Smooth muscle cell (in vitro differentiated cells): ENCODE measurements around the gene CKB. TPM values are rescaled to one million over a fixed set of nuclear protein-coding genes. Genes with fewer than 3 reads are reported as not detected.
A peak's percentile ranks its signal among the peaks of the same experiment; 100 is the strongest.

Source experiments
- DNase-seq: peaks from one replicate; lab custom pipeline; 2025; ENCODE audit not compliant: unreplicated experiment; lab: John Stamatoyannopoulos, UW
- H2AFZ ChIP-seq: fragments of 200-600 bp; sonication (generic); 2 replicates; pipeline ENCODE4 v1.6.0; 2016; ENCODE audit warnings: antibody characterized with exemption, low read depth, mild to moderate bottlenecking
- H3F3A ChIP-seq: fragments of 200-600 bp; sonication (generic); 2 replicates; pipeline ENCODE4 v1.6.0; 2017; ENCODE audit warnings: antibody characterized with exemption, low read depth
- H3K27ac ChIP-seq: fragments of 200-600 bp; sonication (generic); 2 replicates; pipeline ENCODE4 v1.5.1; 2016; ENCODE audit warnings: low read depth, mild to moderate bottlenecking
- H3K27me3 ChIP-seq: fragments of 200-600 bp; sonication (generic); 2 replicates; pipeline ENCODE4 v1.6.1; 2016; ENCODE audit warnings: low read depth, mild to moderate bottlenecking
- H3K36me3 ChIP-seq: fragments of 200-600 bp; sonication (generic); 2 replicates; pipeline ENCODE4 v1.5.1; 2016; ENCODE audit warnings: low read depth
- H3K4me1 ChIP-seq: fragments of 200-600 bp; sonication (generic); 2 replicates; pipeline ENCODE4 v1.5.1; 2016; ENCODE audit warnings: low read depth
- H3K4me2 ChIP-seq: fragments of 200-600 bp; sonication (generic); 2 replicates; pipeline ENCODE4 v1.6.0; 2016; ENCODE audit warnings: mild to moderate bottlenecking
- H3K4me3 ChIP-seq: fragments of 200-600 bp; sonication (generic); 2 replicates; pipeline ENCODE4 v1.5.1; 2016; ENCODE audit warnings: mild to moderate bottlenecking
- H3K79me2 ChIP-seq: fragments of 200-600 bp; sonication (generic); 2 replicates; pipeline ENCODE4 v1.6.0; 2016; ENCODE audit warnings: low read depth, mild to moderate bottlenecking
- H3K9ac ChIP-seq: fragments of 200-600 bp; sonication (generic); 2 replicates; pipeline ENCODE4 v1.6.0; 2016; ENCODE audit warnings: low read depth
- H3K9me3 ChIP-seq: fragments of 200-600 bp; sonication (generic); replicated peaks from 2 replicates; pipeline ENCODE4 v1.5.1; 2016; ENCODE audit warnings: low read depth
- H4K20me1 ChIP-seq: fragments of 200-600 bp; sonication (generic); 2 replicates; pipeline ENCODE4 v1.6.0; 2016; ENCODE audit warnings: low read depth
- CTCF ChIP-seq: fragments of 200-600 bp; sonication (generic); IDR thresholded peaks from 2 replicates; pipeline ENCODE4 v1.5.1; 2017; ENCODE audit warnings: borderline replicate concordance, mild to moderate bottlenecking, antibody characterized with exemption; ENCODE audit not compliant: insufficient read depth, poor library complexity, severe bottlenecking
- WGBS: methylation state at CpG from one replicate; pipeline ENCODE4 v1.1.7; 2016; ENCODE audit warnings: low lambda C conversion rate; 5-methylcytosine and 5-hydroxymethylcytosine counted together
- polyA plus RNA-seq: library from polyadenylated mRNA; unstranded; fragments of >200 nt; fragmentation: Nextera tagmentation; extraction: Ambion mirVana; gene quantifications from 2 replicates; pipeline ENCODE4 v1.2.1, GENCODE V29; 2016
- total RNA-seq: library from RNA; depleted of rRNA; stranded (reverse); fragments of >200 nt; gene quantifications from 2 replicates; pipeline ENCODE4 v1.2.3, GENCODE V29; 2014

CKB gene
- total and polyA plus RNA-seq, 2 experiments from 2014 or later = 25.7 to 62.9 TPM

- H3K4me2 ChIP-seq = no peak overlapping the region
- H3K9ac ChIP-seq = no peak overlapping the region
- no peaks in the 10 kb centered on the region for H3K9me3 ChIP-seq
- H3K79me2 ChIP-seq = no peaks in the 10 kb centered on the region
- peaks cover 17% of the 10 kb centered on the region for H3K4me1 ChIP-seq
- H3K36me3 ChIP-seq = no peaks in the 10 kb centered on the region
- no peak overlapping the region for H2AFZ ChIP-seq
- no peak for DNase-seq
- TF ChIP-seq CTCF = no peak
- no peak overlapping the region for H3K4me3 ChIP-seq
- WGBS = 78% methylated on average over 13 of the region's 13 CpGs
- no peak overlapping the region for H3K27ac ChIP-seq
- peaks cover 19% of the 10 kb centered on the region for H3K27me3 ChIP-seq
- H4K20me1 ChIP-seq = peaks cover 6% of the 10 kb centered on the region
- no peaks in the 10 kb centered on the region for H3F3A ChIP-seq
Measured at GRCh38 chr14:103519043-103519836, 3.4 kb downstream of the CKB start.

- H3K4me1 ChIP-seq = peaks cover 17% of the 10 kb centered on the region
- no peaks in the 10 kb centered on the region for H3F3A ChIP-seq
- no peak overlapping the region for H3K4me2 ChIP-seq
- no peak overlapping the region for H3K4me3 ChIP-seq
- no peak overlapping the region for H3K27ac ChIP-seq
- H3K27me3 ChIP-seq = peaks cover 16% of the 10 kb centered on the region
- no peak for DNase-seq
- peaks cover 6% of the 10 kb centered on the region for H4K20me1 ChIP-seq
- H3K9ac ChIP-seq = no peak overlapping the region
- H3K9me3 ChIP-seq = no peaks in the 10 kb centered on the region
- H2AFZ ChIP-seq = no peak overlapping the region
- TF ChIP-seq CTCF = peak; percentile 74
- no peaks in the 10 kb centered on the region for H3K79me2 ChIP-seq
- WGBS = 58% methylated on average over 9 of the region's 9 CpGs
- no peaks in the 10 kb centered on the region for H3K36me3 ChIP-seq
Measured at GRCh38 chr14:103518422-103519042, 4.1 kb downstream of the CKB start.

DNA sequence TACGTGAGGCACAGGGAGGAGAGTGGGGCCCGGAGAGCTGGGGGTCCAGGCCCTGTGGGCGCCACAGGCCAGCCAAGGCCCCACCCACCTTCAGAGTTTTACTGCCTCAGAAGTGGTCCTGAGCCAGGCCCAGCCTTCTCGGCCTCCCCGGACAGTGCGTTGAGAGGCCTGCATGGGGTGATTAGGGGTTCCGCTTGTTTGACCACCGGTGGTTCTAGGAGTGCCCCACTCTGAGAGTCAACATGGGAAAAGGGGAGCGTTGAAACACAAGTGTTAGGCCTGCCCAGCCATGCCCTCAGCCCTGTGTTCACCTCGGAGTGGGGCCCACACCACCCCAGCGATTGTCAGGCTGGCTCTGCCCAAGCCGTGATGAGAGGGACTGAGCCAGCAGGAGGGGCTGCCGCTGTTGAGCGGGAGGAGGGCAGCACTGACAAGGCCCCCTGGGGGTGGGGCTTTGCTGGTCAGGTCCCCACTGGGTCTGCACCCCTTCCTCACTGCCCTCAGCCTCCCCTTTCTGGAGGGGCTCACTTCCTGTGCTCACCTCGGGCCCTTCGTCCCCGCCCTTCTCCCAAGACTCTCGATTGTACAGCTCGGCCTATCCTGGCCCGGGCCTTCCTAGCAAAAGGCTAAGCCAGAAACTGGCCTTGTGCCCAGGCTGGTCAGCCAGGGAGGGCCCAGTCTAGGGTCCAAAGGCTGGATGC is 4.8 kb downstream of the CKB start:
- DNase-seq = no peak
- 75% methylated on average over 20 of the region's 20 CpGs for WGBS
- H3K4me2 ChIP-seq = no peak overlapping the region

More for the DNA sequence above, 4.8 kb downstream of the CKB start:
- Histone ChIP-seq H3K9me3 (no peaks in the 10 kb centered on the region), H3K27ac (peak overlapping the region; percentile 22), H3K4me3 (no peak overlapping the region), H4K20me1 (peaks cover 6% of the 10 kb centered on the region), H3K36me3 (no peaks in the 10 kb centered on the region), H3K79me2 (no peaks in the 10 kb centered on the region), H3K9ac (no peak overlapping the region), H3K27me3 (peaks cover 9% of the 10 kb centered on the region), H2AFZ (no peak overlapping the region), H3F3A (no peaks in the 10 kb centered on the region), H3K4me1 (peaks cover 12% of the 10 kb centered on the region)
- no peak for TF ChIP-seq CTCF
